ENCODE results near the gene SPATA32. TPM values are rescaled to one million over a fixed set of nuclear protein-coding genes. Genes with fewer than 3 reads are reported as not detected.
A peak's percentile ranks its signal among the peaks of the same experiment; 100 is the strongest.

Gene SPATA32
- total RNA-seq, 1 experiment from 2014 or later: 0.48 TPM

DNA sequence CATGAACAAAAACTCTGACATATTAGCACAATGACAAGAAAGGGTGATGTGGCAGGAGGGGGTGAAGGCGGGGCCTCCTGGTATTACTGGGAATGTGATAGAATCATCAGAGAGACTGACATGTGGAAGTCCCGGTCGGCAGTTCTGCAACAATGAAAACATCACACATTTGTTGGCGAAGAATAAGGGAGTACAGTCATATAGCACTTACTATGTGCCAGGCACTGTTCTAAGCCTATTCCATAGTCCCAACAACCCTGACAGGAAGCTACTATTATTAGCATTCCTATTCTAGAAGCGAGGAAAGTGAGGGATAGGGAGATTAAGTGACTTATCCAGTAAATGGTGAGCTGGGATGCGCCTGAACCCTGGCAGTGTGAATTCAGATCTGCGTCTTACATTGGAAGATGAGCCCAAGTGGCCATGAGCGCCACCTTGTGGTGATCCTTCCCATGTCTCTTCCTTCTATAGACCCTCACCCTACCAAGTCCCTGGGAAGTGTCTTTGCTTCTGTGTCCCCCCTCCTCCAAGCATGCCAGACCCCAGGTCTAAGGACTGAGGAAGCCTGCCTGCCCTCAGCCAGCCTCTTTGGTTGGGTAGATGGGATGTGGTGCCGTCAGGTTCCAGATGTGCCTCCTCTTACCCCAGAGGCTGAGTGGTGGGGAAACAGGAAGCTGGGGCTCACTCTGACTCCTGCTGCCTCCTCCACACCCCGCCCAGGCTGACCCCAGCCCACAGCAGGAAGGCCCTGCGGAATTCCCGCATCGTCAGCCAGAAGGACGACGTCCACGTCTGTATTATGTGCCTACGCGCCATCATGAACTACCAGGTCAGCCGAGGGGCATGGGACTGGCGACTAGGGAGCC is 26.2 kb downstream of the SPATA32 start:
- DNase-seq: peak in 1 of 2 experiments; percentile 60
- no peak overlapping the region for H2AFZ ChIP-seq
- H3K4me1 ChIP-seq (replicated peaks; ENCODE audit: insufficient read depth): peaks cover 12% of the 10 kb centered on the region
- no peak overlapping the region for H3K27ac ChIP-seq
- H3K79me2 ChIP-seq (ENCODE audit: low read depth): no peaks in the 10 kb centered on the region
- intact Hi-C loops (cut with micrococcal nuclease; ENCODE audit: unreplicated experiment): loop anchor here (1.0 kb wide), 1 partner anchor 100 kb away; the partner anchor contains the start of gene ACBD4
- H3K9me3 ChIP-seq (ENCODE audit: insufficient read depth, low read depth): no peaks in the 10 kb centered on the region
- no peaks in the 10 kb centered on the region for H4K20me1 ChIP-seq (ENCODE audit: insufficient read depth)
- no peaks in the 10 kb centered on the region for H3K27me3 ChIP-seq (ENCODE audit: insufficient read depth, low read depth)
- ChIA-PET POLR2A (ENCODE audit: unreplicated experiment) (no interaction called here), CTCF (interaction anchor here (0.7 to 1.2 kb wide), 3 partner anchors 17 to 100 kb away, joined by 3 to 17 read pairs (median 4); partner anchors contain the start of genes ACBD4 and HEXIM1)
- no peaks in the 10 kb centered on the region for H3K9me2 ChIP-seq (ENCODE audit: insufficient read depth)
- BruUV-seq (replicated peaks): no TSS peak
- TF ChIP-seq CTCF (conservative IDR thresholded peaks at IDR 0.05) (peak; percentile 92), EZH2 (IDR thresholded peaks at IDR 0.05; ENCODE audit: low read depth) (no peak)
- no peaks in the 10 kb centered on the region for H3K36me3 ChIP-seq (ENCODE audit: low read depth)
- peaks cover 17% of the 10 kb centered on the region; the same call in 1 of the 2 replicates for H3F3A ChIP-seq (ENCODE audit: insufficient read depth, low read depth)
- H3K4me2 ChIP-seq: no peak overlapping the region
- H3K4me3 ChIP-seq: no peak overlapping the region

DNA sequence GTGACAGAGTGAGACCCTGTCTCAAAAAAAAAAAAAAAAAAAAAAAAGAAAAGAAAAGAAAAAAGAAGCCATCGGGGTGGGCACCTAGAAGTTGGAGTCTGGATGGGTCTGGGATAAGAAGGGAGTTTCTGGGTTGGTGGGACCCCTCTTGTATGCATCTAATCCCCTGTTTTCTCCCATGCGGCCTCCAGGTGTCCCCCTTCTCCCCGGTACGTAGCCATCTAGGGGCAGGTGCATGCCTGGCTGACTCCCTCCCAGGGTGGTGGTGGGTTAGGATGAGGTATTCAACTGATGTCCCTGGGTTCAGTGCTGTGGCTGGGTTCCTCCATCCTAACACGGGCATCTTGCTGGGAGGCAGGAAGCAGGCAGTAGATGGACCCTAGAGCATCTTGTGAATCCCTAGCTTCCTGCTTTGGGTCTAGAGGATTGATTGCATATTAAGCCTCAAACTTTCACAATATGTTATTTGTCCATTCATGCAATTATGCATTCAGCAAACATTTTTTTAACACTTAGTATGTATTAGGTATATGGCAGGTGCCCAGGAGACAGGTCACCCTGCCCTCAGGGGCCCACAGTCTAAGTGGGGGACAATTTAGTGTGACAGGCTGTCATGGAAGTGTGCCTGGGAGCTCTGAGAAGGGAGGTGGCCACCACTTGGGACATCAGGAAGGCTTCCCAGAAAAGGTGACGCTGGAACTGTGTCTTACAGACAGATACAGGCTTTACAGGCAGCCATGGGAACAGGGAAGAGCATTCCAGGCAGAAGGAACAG is 27.1 kb downstream of the SPATA32 start:
- H3K4me1 ChIP-seq (replicated peaks; ENCODE audit: insufficient read depth): peaks cover 21% of the 10 kb centered on the region
- POLR2A ChIA-PET (ENCODE audit: unreplicated experiment): no interaction called here
- H4K20me1 ChIP-seq (ENCODE audit: insufficient read depth): no peaks in the 10 kb centered on the region
- BruUV-seq (replicated peaks): no TSS peak
- no peaks in the 10 kb centered on the region for H3K9me3 ChIP-seq (ENCODE audit: insufficient read depth, low read depth)
- CTCF ChIA-PET: interaction anchor here (0.7 kb wide), 1 partner anchor 87 kb away, joined by 4 read pairs; the partner anchor contains the start of gene HEXIM1
- no peak for TF ChIP-seq EZH2 (IDR thresholded peaks at IDR 0.05; ENCODE audit: low read depth)
- no peak for TF ChIP-seq CTCF (conservative IDR thresholded peaks at IDR 0.05)
- no peak overlapping the region for H3K4me2 ChIP-seq
- H3K9me2 ChIP-seq (ENCODE audit: insufficient read depth): no peaks in the 10 kb centered on the region
- no peaks in the 10 kb centered on the region for H3K27me3 ChIP-seq (ENCODE audit: insufficient read depth, low read depth)
- no peaks in the 10 kb centered on the region for H3K36me3 ChIP-seq (ENCODE audit: low read depth)
- DNase-seq: peak in 1 of 2 experiments; percentile 43
- H3F3A ChIP-seq (ENCODE audit: insufficient read depth, low read depth): peaks cover 25% of the 10 kb centered on the region; the same call in 1 of the 2 replicates
- no peaks in the 10 kb centered on the region for H3K79me2 ChIP-seq (ENCODE audit: low read depth)
- no peak overlapping the region for H3K27ac ChIP-seq
- no peak overlapping the region for H2AFZ ChIP-seq
- no peak overlapping the region for H3K4me3 ChIP-seq
- intact Hi-C loops (cut with micrococcal nuclease; ENCODE audit: unreplicated experiment): loop anchor here (1.0 kb wide), 1 partner anchor 100 kb away; the partner anchor contains the start of gene ACBD4

GRCh38 chr17:45233423-45233924 is 28.4 kb downstream of the SPATA32 start:
- H3K4me3 ChIP-seq: no peak overlapping the region
- H3K4me2 ChIP-seq: no peak overlapping the region
- H3K9me3 ChIP-seq (ENCODE audit: insufficient read depth, low read depth): no peaks in the 10 kb centered on the region
- no peaks in the 10 kb centered on the region for H3K27me3 ChIP-seq (ENCODE audit: insufficient read depth, low read depth)
- H3K4me1 ChIP-seq (replicated peaks; ENCODE audit: insufficient read depth): peaks cover 34% of the 10 kb centered on the region
- peaks cover 35% of the 10 kb centered on the region; the same call in 1 of the 2 replicates for H3F3A ChIP-seq (ENCODE audit: insufficient read depth, low read depth)
- TF ChIP-seq CTCF (conservative IDR thresholded peaks at IDR 0.05) (no peak), EZH2 (IDR thresholded peaks at IDR 0.05; ENCODE audit: low read depth) (no peak)
- no peak for DNase-seq
- no peaks in the 10 kb centered on the region for H3K79me2 ChIP-seq (ENCODE audit: low read depth)
- ChIA-PET CTCF (no interaction called here), POLR2A (ENCODE audit: unreplicated experiment) (no interaction called here)
- no TSS peak for BruUV-seq (replicated peaks)
- H3K27ac ChIP-seq: no peak overlapping the region
- intact Hi-C loops (cut with micrococcal nuclease; ENCODE audit: unreplicated experiment): no loop called here
- H3K9me2 ChIP-seq (ENCODE audit: insufficient read depth): no peaks in the 10 kb centered on the region
- H2AFZ ChIP-seq: no peak overlapping the region
- H4K20me1 ChIP-seq (ENCODE audit: insufficient read depth): no peaks in the 10 kb centered on the region
- no peaks in the 10 kb centered on the region for H3K36me3 ChIP-seq (ENCODE audit: low read depth)

Data from PC-9 (cell line).